OCI-LY3 (cell line): ENCODE data around the gene MAP4.

Experiments used
- H2AFZ ChIP-seq: fragments of 200-600, 300-600 bp; shearing (Covaris generic); 2 replicates; pipeline ENCODE4 v1.6.0; 2014; ENCODE audit warnings: antibody characterized with exemption, low read depth, low read length
- H3K27ac ChIP-seq: fragments of 200-600, 300-600 bp; sonication (generic); 2 replicates; pipeline ENCODE4 v1.5.1; 2014; ENCODE audit warnings: mild to moderate bottlenecking, low read length, moderate library complexity, mixed read lengths
- H3K27me3 ChIP-seq: fragments of 200-600, 300-600 bp; sonication (generic); 2 replicates; pipeline ENCODE4 v1.6.1; 2014; ENCODE audit warnings: low read depth, low read length, mixed read lengths
- H3K36me3 ChIP-seq: fragments of 200-600, 300-600 bp; sonication (generic); replicated peaks from 2 replicates; pipeline ENCODE3; 2014; ENCODE audit warnings: low read depth, low read length, mixed read lengths
- H3K4me1 ChIP-seq: fragments of 300-600, 200-600 bp; sonication (generic); 2 replicates; pipeline ENCODE4 v1.6.1; 2014; ENCODE audit warnings: low read length, mixed read lengths
- H3K4me2 ChIP-seq: fragments of 200-600, 300-600 bp; sonication (generic); 2 replicates; pipeline ENCODE4 v1.6.1; 2014; ENCODE audit warnings: low read length, mixed read lengths
- H3K4me3 ChIP-seq: fragments of 300-600, 200-600 bp; sonication (generic); 2 replicates; pipeline ENCODE4 v1.5.1; 2014; ENCODE audit warnings: antibody characterized with exemption, mild to moderate bottlenecking, low read length, moderate library complexity
- H3K79me2 ChIP-seq: fragments of 300-600, 200-600 bp; shearing (Covaris generic); 2 replicates; pipeline ENCODE4 v1.6.1; 2014; ENCODE audit warnings: mild to moderate bottlenecking, low read length, mixed read lengths
- H3K9ac ChIP-seq: fragments of 300-600, 200-600 bp; shearing (Covaris generic); 2 replicates; pipeline ENCODE4 v1.6.0; 2014; ENCODE audit warnings: mild to moderate bottlenecking, low read length, moderate library complexity
- H3K9me3 ChIP-seq: fragments of 200-600, 300-600 bp; shearing (Covaris generic); 2 replicates; pipeline ENCODE4 v1.6.1; 2014; ENCODE audit warnings: low read length, mixed read lengths; ENCODE audit not compliant: insufficient read depth
- H4K20me1 ChIP-seq: fragments of 200-600, 300-600 bp; sonication (generic); 2 replicates; pipeline ENCODE4 v1.6.1; 2016; ENCODE audit warnings: low read length, mixed read lengths; ENCODE audit not compliant: insufficient read depth
- CTCF ChIP-seq: fragments of 200-600, 300-600 bp; sonication (generic); IDR thresholded peaks from 2 replicates; pipeline ENCODE4 v1.5.1; 2014; ENCODE audit warnings: antibody characterized with exemption, low read length, low read depth
- EZH2phosphoT487 ChIP-seq: fragments of 200-600 bp; shearing (Covaris generic); IDR thresholded peaks from 2 replicates; pipeline ENCODE4 v1.6.1; 2018; ENCODE audit warnings: antibody characterized with exemption, mixed run types, low read depth

Gene MAP4

GRCh38 chr3:47874913-47875312 is 141.3 kb downstream of the MAP4 start:
- no peaks in the 10 kb centered on the region for H3K79me2 ChIP-seq

GRCh38 chr3:47874438-47874837 is 141.8 kb downstream of the MAP4 start:
- Histone ChIP-seq H3K79me2 (no peaks in the 10 kb centered on the region), H3K27me3 (no peaks in the 10 kb centered on the region), H3K4me1 (no peaks in the 10 kb centered on the region), H3K9ac (no peak overlapping the region), H3K36me3 (peaks cover 24% of the 10 kb centered on the region), H3K27ac (no peak overlapping the region), H3K9me3 (no peaks in the 10 kb centered on the region), H4K20me1 (peaks cover 7% of the 10 kb centered on the region), H3K4me2 (no peak overlapping the region), H3K4me3 (no peak overlapping the region), H2AFZ (no peak overlapping the region)
- TF ChIP-seq EZH2phosphoT487 (no peak), CTCF (no peak)

More at GRCh38 chr3:47874913-47875312, 141.3 kb downstream of the MAP4 start:
- H3K27me3 ChIP-seq = no peaks in the 10 kb centered on the region
- no peak overlapping the region for H3K4me3 ChIP-seq
- H3K9ac ChIP-seq = no peak overlapping the region
- H3K36me3 ChIP-seq = peaks cover 19% of the 10 kb centered on the region
- H3K4me1 ChIP-seq = no peaks in the 10 kb centered on the region
- TF ChIP-seq EZH2phosphoT487 (no peak), CTCF (no peak)
- H3K4me2 ChIP-seq = no peak overlapping the region
- no peaks in the 10 kb centered on the region for H3K9me3 ChIP-seq
- peaks cover 3% of the 10 kb centered on the region; the same call in 1 of the 2 replicates for H4K20me1 ChIP-seq
- no peak overlapping the region for H3K27ac ChIP-seq
- no peak overlapping the region for H2AFZ ChIP-seq

GRCh38 chr3:47872916-47873315 is 143.3 kb downstream of the MAP4 start:
- no peaks in the 10 kb centered on the region for H3K4me1 ChIP-seq
- peaks cover 9% of the 10 kb centered on the region for H4K20me1 ChIP-seq
- peaks cover 38% of the 10 kb centered on the region for H3K36me3 ChIP-seq
- no peak overlapping the region for H3K27ac ChIP-seq
- no peak overlapping the region for H3K4me3 ChIP-seq
- no peaks in the 10 kb centered on the region for H3K27me3 ChIP-seq
- no peaks in the 10 kb centered on the region for H3K79me2 ChIP-seq
- H3K9me3 ChIP-seq = no peaks in the 10 kb centered on the region
- H3K4me2 ChIP-seq = no peak overlapping the region
- TF ChIP-seq EZH2phosphoT487 = no peak
- no peak for TF ChIP-seq CTCF
- no peak overlapping the region for H3K9ac ChIP-seq
- H2AFZ ChIP-seq = no peak overlapping the region

GRCh38 chr3:47871389-47871788 is 144.8 kb downstream of the MAP4 start:
- Histone ChIP-seq H3K4me3 (no peak overlapping the region), H3K4me2 (no peak overlapping the region), H2AFZ (no peak overlapping the region), H3K79me2 (no peaks in the 10 kb centered on the region), H3K36me3 (peaks cover 50% of the 10 kb centered on the region), H3K27ac (no peak overlapping the region), H3K4me1 (no peaks in the 10 kb centered on the region), H3K9ac (no peak overlapping the region), H3K27me3 (no peaks in the 10 kb centered on the region), H4K20me1 (peaks cover 10% of the 10 kb centered on the region), H3K9me3 (no peaks in the 10 kb centered on the region)
- TF ChIP-seq EZH2phosphoT487 (no peak), CTCF (no peak)
